Measurements from ENCODE around the gene ELN. TPM values are rescaled to one million over a fixed set of nuclear protein-coding genes. Genes with fewer than 3 reads are reported as not detected.

Gene ELN
- total RNA-seq, 2 experiments from 2014 or later, result not detected

DNA sequence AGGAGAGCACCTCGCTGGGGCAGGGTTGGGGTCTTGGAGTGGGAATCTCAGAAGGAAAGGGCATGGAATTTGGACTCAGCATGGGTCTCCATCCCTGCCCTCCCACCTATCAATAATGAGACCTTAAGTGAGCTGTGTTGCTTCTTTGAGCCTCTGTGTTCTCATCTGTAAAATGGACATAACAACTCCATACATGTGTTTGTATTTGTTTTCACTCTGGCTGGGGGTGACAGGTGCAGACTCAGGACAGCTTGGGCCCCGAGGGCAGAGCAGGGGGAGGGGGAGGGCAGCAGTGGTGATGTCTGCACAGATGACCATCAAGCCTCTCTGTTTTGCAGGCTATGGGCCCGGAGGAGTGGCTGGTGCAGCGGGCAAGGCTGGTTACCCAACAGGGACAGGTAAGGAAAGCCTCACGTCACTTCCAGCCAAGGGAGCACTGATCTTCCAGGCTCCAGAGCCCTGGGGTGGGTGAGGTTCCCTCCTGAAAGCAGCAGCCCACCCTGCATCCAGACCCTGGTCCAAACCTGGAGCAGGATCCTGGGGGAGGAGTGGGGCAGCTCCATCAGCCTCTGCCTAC lies 19.9 kb downstream of the ELN start:
- H3K27me3 Mint-ChIP-seq, result no peaks in the 10 kb centered on the region
- no peak overlapping the region for H3K27ac Mint-ChIP-seq
- POLR2A ChIA-PET, result no interaction called here
- no peaks in the 10 kb centered on the region for H3K4me1 Mint-ChIP-seq
- H3K4me3 Mint-ChIP-seq, result no peak overlapping the region
- H3K9me3 Mint-ChIP-seq, result no peaks in the 10 kb centered on the region
- DNase-seq (no peak), ATAC-seq (ENCODE audit: low read depth) (no peak)
- no peaks in the 10 kb centered on the region for H3K36me3 Mint-ChIP-seq

DNA sequence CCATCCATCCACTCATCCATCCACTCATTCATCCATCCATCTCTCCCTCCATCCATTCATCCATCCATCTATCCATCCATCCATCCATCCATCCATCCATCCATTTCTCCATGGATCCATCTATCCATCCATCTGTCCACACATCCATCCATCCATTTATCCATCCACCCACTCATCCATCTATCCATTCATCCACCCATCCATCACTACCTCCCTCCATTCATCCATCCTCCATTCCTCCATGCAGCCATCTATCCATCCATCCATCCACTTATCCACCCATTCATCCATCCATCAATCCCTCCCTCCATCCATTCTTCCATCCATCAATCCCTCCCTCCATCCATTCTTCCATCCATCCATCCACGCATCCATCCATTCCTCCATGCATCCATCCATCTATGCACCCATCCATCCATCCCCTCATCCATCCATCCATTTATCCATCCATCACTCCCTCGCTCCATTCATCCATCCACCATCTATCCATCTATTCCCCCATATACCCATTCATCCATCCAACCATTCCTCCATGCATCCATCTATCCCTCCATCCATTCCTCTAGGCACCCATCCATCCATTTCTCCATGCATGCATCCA lies 21.1 kb downstream of the ELN start:
- Mint-ChIP-seq H3K9me3 (no peaks in the 10 kb centered on the region), H3K4me1 (no peaks in the 10 kb centered on the region), H3K27me3 (peaks cover 2% of the 10 kb centered on the region), H3K36me3 (no peaks in the 10 kb centered on the region), H3K27ac (no peak overlapping the region), H3K4me3 (no peak overlapping the region)
- no peak for ATAC-seq (ENCODE audit: low read depth)
- DNase-seq, result no peak
- POLR2A ChIA-PET, result no interaction called here

DNA sequence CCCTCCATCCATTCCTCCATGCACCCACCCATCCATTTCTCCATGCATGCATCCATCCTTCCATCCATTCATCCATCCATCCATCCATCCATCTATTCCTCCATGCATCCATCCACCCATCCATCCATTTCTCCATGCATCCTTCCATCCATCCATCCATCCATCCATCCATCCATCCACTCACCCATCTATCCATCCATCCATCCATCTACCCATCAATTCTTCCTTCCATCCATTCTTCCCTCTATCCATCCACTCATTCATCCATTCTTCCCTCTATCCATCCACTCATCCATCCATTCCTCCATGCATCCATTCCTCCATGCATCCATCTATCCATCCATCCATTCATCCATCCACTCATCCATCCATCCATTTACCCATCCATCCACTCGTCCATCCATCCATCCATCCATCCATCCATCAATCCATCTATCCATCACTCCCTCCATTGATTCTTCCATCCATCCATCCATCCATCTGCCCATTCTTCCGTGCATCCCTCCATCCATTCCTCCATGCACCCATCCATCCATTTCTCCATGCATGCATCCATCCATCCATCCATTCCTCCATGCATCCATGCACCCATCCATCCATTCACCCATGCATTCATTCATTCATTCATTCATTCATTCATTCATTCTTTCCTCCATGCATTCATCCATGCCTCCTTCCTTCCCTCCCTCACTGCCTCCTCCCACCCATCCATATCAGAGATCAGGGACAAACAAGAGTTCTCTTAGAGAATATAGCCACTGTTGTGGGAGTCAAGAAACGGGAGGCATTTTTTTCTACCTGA lies 22.2 kb downstream of the ELN start:
- POLR2A ChIA-PET, result no interaction called here
- H3K27ac Mint-ChIP-seq, result no peak overlapping the region
- peaks cover 5% of the 10 kb centered on the region for H3K27me3 Mint-ChIP-seq
- no peak overlapping the region for H3K4me3 Mint-ChIP-seq
- DNase-seq, result no peak
- H3K36me3 Mint-ChIP-seq, result no peaks in the 10 kb centered on the region
- no peaks in the 10 kb centered on the region for H3K9me3 Mint-ChIP-seq
- no peaks in the 10 kb centered on the region for H3K4me1 Mint-ChIP-seq
- ATAC-seq (ENCODE audit: low read depth), result no peak

GRCh38 chr7:74051193-74051592 lies 23.2 kb downstream of the ELN start:
- Mint-ChIP-seq H3K27ac (no peak overlapping the region), H3K4me3 (no peak overlapping the region), H3K4me1 (no peaks in the 10 kb centered on the region), H3K36me3 (no peaks in the 10 kb centered on the region), H3K27me3 (peaks cover 5% of the 10 kb centered on the region), H3K9me3 (no peaks in the 10 kb centered on the region)
- POLR2A ChIA-PET, result no interaction called here
- ATAC-seq (ENCODE audit: low read depth) (no peak), DNase-seq (no peak)

GRCh38 chr7:74051629-74052410 lies 23.8 kb downstream of the ELN start:
- POLR2A ChIA-PET, result no interaction called here
- no peak for DNase-seq
- H3K4me3 Mint-ChIP-seq, result no peak overlapping the region
- no peak for ATAC-seq (ENCODE audit: low read depth)
- no peaks in the 10 kb centered on the region for H3K4me1 Mint-ChIP-seq
- peaks cover 5% of the 10 kb centered on the region for H3K27me3 Mint-ChIP-seq
- no peaks in the 10 kb centered on the region for H3K9me3 Mint-ChIP-seq
- H3K27ac Mint-ChIP-seq, result no peak overlapping the region
- H3K36me3 Mint-ChIP-seq, result no peaks in the 10 kb centered on the region

DNA sequence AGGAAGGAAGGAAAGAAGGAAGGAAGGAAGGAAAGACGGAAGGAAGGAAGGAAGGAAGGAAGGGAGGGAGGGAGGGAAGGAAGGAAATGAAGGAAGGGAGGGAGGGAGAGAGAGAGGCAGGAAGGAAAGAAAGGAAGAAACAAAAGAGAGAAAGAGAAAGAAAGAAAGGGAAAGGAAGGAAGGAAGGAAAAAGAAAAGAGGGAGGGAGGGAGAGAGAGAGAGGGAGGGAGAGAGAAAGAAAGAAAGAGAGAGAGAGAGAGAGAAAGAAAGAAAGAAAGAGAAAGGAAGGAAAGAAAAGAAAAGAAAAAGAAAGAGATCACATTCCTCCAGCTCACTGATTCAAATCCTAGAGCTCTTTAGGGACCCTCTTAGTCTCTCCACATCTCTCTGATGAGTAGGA lies 24.7 kb downstream of the ELN start:
- Mint-ChIP-seq H3K27me3 (peaks cover 5% of the 10 kb centered on the region), H3K4me3 (no peak overlapping the region), H3K4me1 (no peaks in the 10 kb centered on the region), H3K9me3 (no peaks in the 10 kb centered on the region), H3K27ac (no peak overlapping the region), H3K36me3 (no peaks in the 10 kb centered on the region)
- ATAC-seq (ENCODE audit: low read depth) (no peak), DNase-seq (no peak)
- POLR2A ChIA-PET, result no interaction called here

- Mint-ChIP-seq H3K4me1 (no peaks in the 10 kb centered on the region), H3K4me3 (no peak overlapping the region), H3K27me3 (peaks cover 12% of the 10 kb centered on the region), H3K9me3 (no peaks in the 10 kb centered on the region), H3K27ac (no peak overlapping the region), H3K36me3 (no peaks in the 10 kb centered on the region)
- DNase-seq (no peak), ATAC-seq (ENCODE audit: low read depth) (no peak)
- POLR2A ChIA-PET, result no interaction called here
Measured at GRCh38 chr7:74053589-74054186, 25.7 kb downstream of the ELN start.

- Mint-ChIP-seq H3K9me3 (no peaks in the 10 kb centered on the region), H3K4me3 (no peak overlapping the region), H3K4me1 (no peaks in the 10 kb centered on the region), H3K36me3 (no peaks in the 10 kb centered on the region), H3K27ac (no peak overlapping the region), H3K27me3 (peaks cover 12% of the 10 kb centered on the region)
- no peak for DNase-seq
- no peak for ATAC-seq (ENCODE audit: low read depth)
- POLR2A ChIA-PET, result no interaction called here
Measured at GRCh38 chr7:74056096-74056915, 28.3 kb downstream of the ELN start.

DNA sequence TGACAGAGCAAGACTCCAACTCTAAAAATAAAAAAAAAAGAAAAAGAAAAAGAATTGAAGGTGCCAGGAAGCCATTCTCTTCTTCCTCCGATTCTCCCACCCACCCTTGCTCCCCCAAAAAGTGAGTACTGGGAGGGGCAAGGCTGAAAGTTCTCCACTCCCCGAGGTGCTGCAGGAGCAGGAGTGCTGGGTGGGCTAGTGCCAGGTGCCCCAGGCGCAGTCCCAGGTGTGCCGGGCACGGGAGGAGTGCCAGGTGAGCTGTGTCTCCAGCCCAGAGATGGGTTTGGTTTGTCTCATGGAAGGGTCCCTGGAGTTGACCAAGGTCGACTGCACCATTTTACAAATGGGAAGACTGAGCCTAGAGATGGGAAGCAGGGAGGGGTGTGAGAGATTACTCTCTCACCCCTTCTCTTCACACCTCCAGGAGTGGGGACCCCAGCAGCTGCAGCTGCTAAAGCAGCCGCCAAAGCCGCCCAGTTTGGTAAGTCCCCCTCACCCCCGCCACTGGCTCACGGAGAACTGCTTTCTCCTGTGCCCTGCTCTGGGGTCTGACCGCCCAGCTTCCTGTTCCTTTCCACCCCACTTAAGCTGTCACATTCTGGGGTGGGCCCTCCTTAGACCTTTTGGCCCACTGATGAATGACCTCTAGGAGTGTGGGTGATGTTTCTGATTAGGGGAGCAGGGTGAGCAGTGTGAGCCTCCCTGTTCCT lies 29.4 kb downstream of the ELN start:
- H3K9me3 Mint-ChIP-seq, result no peaks in the 10 kb centered on the region
- peaks cover 1% of the 10 kb centered on the region for H3K4me1 Mint-ChIP-seq
- H3K36me3 Mint-ChIP-seq, result no peaks in the 10 kb centered on the region
- no peak overlapping the region for H3K27ac Mint-ChIP-seq
- POLR2A ChIA-PET, result no interaction called here
- no peak for ATAC-seq (ENCODE audit: low read depth)
- no peak for DNase-seq
- peaks cover 12% of the 10 kb centered on the region for H3K27me3 Mint-ChIP-seq
- H3K4me3 Mint-ChIP-seq, result no peak overlapping the region

- ATAC-seq (ENCODE audit: low read depth), result no peak
- Mint-ChIP-seq H3K36me3 (no peaks in the 10 kb centered on the region), H3K9me3 (no peaks in the 10 kb centered on the region), H3K27ac (no peak overlapping the region), H3K4me3 (no peak overlapping the region), H3K27me3 (peaks cover 12% of the 10 kb centered on the region), H3K4me1 (peaks cover 1% of the 10 kb centered on the region)
- no peak for DNase-seq
- POLR2A ChIA-PET, result no interaction called here
Measured at GRCh38 chr7:74057987-74058386, 30.0 kb downstream of the ELN start.

- Mint-ChIP-seq H3K9me3 (no peaks in the 10 kb centered on the region), H3K4me1 (peaks cover 1% of the 10 kb centered on the region), H3K27ac (no peak overlapping the region), H3K4me3 (no peak overlapping the region), H3K36me3 (no peaks in the 10 kb centered on the region), H3K27me3 (peaks cover 12% of the 10 kb centered on the region)
- no peak for ATAC-seq (ENCODE audit: low read depth)
- no peak for DNase-seq
- POLR2A ChIA-PET, result no interaction called here
Measured at GRCh38 chr7:74058486-74058885, 30.5 kb downstream of the ELN start.

- Mint-ChIP-seq H3K9me3 (no peaks in the 10 kb centered on the region), H3K4me3 (no peak overlapping the region), H3K4me1 (peaks cover 1% of the 10 kb centered on the region), H3K27ac (no peak overlapping the region), H3K36me3 (no peaks in the 10 kb centered on the region), H3K27me3 (peaks cover 11% of the 10 kb centered on the region)
- DNase-seq (no peak), ATAC-seq (ENCODE audit: low read depth) (no peak)
- POLR2A ChIA-PET, result interaction anchor here (1.5 kb wide), 1 partner anchor 24 kb away, joined by 3 read pairs; the partner anchor contains the start of gene LIMK1
Measured at GRCh38 chr7:74059037-74059436, 31.1 kb downstream of the ELN start.

Data from activated naive CD8-positive, alpha-beta T cell treated with anti-CD3 and anti-CD28 coated beads, Interleukin-2, amount 10 ng/mL, durations not matched to agents 7 days and 5 days (primary cell).